Measurements from ENCODE around the gene RPL10A. TPM values are rescaled to one million over a fixed set of nuclear protein-coding genes. Genes with fewer than 3 reads are reported as not detected.

Gene RPL10A
- total RNA-seq, 2 donors from 2014 or later, result 998 to 1,213 TPM

DNA sequence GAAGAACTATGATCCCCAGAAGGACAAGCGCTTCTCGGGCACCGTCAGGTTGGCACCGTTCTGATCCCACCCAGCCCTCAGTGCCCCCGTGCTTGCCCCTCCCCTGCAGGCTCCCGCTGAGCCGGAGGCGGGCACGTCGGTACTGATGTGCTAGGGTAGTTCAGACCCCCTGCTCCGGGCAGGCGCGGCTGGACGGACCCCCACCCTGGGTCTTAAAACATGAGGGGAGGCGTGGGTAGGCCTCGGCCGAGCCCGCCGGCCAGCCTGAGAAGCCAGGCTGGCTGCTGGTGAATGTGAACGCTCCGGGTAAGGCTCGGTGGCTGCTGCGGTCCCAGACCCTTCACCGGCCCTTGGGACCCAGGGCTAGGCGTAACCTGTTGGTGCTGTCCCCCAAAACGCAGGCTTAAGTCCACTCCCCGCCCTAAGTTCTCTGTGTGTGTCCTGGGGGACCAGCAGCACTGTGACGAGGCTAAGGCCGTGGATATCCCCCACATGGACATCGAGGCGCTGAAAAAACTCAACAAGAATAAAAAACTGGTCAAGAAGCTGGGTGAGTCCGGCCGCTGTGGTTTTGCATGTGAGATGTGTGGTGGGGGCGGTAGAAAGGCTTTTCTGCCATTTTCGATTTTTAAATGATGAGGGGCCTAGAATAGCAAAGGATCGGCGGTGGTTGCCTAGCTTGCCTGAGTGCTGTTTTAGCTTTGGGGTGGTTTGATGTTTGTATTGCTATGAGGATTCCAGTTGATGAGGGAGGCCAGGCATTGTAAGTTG, 964 bp downstream of the RPL10A start:
- Histone ChIP-seq H3K9ac (ENCODE audit: low read depth in 2 of 2, low read length in 2 of 2) (peak overlapping the region; percentile 75 to 81), H3K36me3 (no peaks in the 10 kb centered on the region), H3K27me3 (no peaks in the 10 kb centered on the region), H3K4me3 (peak overlapping the region; percentile 63), H3K4me1 (no peaks in the 10 kb centered on the region), H3K27ac (peak overlapping the region; percentile 74), H3K9me3 (no peaks in the 10 kb centered on the region)
- TF ChIP-seq, protein P1, sequence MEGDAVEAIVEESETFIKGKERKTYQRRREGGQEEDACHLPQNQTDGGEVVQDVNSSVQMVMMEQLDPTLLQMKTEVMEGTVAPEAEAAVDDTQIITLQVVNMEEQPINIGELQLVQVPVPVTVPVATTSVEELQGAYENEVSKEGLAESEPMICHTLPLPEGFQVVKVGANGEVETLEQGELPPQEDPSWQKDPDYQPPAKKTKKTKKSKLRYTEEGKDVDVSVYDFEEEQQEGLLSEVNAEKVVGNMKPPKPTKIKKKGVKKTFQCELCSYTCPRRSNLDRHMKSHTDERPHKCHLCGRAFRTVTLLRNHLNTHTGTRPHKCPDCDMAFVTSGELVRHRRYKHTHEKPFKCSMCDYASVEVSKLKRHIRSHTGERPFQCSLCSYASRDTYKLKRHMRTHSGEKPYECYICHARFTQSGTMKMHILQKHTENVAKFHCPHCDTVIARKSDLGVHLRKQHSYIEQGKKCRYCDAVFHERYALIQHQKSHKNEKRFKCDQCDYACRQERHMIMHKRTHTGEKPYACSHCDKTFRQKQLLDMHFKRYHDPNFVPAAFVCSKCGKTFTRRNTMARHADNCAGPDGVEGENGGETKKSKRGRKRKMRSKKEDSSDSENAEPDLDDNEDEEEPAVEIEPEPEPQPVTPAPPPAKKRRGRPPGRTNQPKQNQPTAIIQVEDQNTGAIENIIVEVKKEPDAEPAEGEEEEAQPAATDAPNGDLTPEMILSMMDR (IDR thresholded peaks at IDR 0.05), result no peak
- intact Hi-C loops (cut with DNase I), result no loop called here
- DNase-seq, result peak; percentile 41

DNA sequence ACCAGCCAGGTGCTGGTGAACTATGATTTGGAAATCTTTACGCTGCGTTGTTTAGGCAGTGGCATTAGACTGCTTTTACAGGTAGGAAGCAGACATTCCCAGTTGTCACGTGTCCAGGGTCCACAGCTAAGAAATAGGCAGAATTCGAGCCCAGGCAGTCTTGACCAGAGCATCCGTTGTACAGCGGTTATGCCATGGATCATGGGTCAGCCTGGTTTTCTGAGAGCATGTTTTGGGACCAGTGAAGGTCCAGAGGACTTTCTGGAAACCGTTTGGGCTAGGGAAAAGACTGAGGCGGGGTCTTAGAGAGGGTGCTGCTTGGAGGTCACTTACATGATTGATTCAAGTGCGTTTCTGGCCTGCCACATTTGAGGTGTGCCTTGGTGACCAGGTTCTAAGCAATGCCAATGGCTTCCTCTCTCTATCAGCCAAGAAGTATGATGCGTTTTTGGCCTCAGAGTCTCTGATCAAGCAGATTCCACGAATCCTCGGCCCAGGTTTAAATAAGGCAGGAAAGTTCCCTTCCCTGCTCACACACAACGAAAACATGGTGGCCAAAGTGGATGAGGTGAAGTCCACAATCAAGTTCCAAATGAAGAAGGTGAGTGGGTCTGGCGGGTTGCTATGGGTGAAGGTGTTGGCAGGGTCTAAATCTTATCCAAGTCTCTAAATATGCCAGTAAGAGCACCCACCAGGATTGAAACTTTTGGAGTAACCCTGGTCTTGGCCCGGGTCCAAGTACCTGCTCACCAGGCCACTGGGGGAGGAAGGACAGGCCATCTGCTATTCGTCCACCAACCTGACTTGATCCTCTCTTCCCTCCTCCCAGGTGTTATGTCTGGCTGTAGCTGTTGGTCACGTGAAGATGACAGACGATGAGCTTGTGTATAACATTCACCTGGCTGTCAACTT, 1.8 kb downstream of the RPL10A start:
- TF ChIP-seq, protein P1 (IDR thresholded peaks at IDR 0.05), result no peak
- intact Hi-C loops (cut with DNase I), result no loop called here
- Histone ChIP-seq H3K4me3 (peak overlapping the region; percentile 63), H3K9me3 (no peaks in the 10 kb centered on the region), H3K27me3 (no peaks in the 10 kb centered on the region), H3K4me1 (no peaks in the 10 kb centered on the region), H3K36me3 (no peaks in the 10 kb centered on the region), H3K9ac (ENCODE audit: low read depth in 2 of 2, low read length in 2 of 2) (peak overlapping the region; percentile 75 to 81), H3K27ac (peak overlapping the region; percentile 74)
- DNase-seq, result peak; percentile 58

DNA sequence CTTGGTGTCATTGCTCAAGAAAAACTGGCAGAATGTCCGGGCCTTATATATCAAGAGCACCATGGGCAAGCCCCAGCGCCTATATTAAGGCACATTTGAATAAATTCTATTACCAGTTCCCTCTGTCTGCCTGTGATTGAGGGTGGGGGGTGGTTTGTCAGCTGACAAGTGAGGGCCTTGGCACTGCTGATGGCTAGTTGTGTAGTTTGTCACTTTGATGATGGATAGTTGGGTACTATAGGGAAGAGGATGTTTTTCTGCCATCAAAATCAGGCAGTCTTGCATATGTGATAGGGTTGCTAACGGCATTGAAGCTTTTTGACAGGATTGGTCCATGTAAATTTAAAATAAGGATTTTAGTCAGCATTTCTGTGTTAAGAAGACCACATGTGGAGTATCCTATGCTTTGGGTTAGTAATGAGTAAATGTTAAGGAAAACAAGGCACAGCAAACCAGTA, 2.5 kb downstream of the RPL10A start:
- Histone ChIP-seq H3K36me3 (no peaks in the 10 kb centered on the region), H3K27ac (no peak overlapping the region), H3K27me3 (no peaks in the 10 kb centered on the region), H3K9ac (ENCODE audit: low read depth in 2 of 2, low read length in 2 of 2) (peak overlapping the region in 1 of 2 donors; percentile 75), H3K4me3 (no peak overlapping the region), H3K9me3 (no peaks in the 10 kb centered on the region), H3K4me1 (no peaks in the 10 kb centered on the region)
- TF ChIP-seq, protein P1 (IDR thresholded peaks at IDR 0.05), result no peak
- intact Hi-C loops (cut with DNase I), result no loop called here
- no peak for DNase-seq

DNA sequence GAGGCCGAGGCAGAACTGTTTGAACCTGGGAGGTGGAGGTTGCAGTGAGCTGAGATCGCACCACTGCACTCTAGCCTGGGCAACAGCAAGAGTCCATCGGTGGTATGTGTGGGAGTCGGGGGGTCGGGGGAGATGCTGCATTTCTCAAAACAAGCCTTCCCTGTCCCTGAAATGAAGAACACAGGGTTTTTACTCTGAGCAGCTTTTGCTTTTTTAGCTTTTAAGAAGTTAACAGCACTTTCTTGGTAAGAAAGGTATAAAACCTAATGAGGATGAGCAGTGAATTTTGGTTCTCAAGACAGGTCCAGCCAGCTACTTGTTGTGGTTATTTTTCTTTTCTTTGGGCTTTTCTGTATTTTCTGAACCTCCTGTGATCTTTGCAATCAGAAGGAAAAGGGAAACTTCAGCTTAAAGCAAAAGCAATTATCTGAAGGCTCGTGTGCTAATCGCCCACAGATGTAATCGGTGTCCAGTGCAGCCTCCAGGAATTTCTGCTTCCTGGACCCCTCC, 3.7 kb downstream of the RPL10A start:
- Histone ChIP-seq H3K36me3 (no peaks in the 10 kb centered on the region), H3K9me3 (no peaks in the 10 kb centered on the region), H3K27ac (no peak overlapping the region), H3K9ac (ENCODE audit: low read depth in 2 of 2, low read length in 2 of 2) (peak overlapping the region in 1 of 2 donors; percentile 28), H3K27me3 (no peaks in the 10 kb centered on the region), H3K4me1 (no peaks in the 10 kb centered on the region), H3K4me3 (no peak overlapping the region)
- no peak for DNase-seq
- TF ChIP-seq, protein P1 (IDR thresholded peaks at IDR 0.05), result no peak
- intact Hi-C loops (cut with DNase I), result no loop called here

DNA sequence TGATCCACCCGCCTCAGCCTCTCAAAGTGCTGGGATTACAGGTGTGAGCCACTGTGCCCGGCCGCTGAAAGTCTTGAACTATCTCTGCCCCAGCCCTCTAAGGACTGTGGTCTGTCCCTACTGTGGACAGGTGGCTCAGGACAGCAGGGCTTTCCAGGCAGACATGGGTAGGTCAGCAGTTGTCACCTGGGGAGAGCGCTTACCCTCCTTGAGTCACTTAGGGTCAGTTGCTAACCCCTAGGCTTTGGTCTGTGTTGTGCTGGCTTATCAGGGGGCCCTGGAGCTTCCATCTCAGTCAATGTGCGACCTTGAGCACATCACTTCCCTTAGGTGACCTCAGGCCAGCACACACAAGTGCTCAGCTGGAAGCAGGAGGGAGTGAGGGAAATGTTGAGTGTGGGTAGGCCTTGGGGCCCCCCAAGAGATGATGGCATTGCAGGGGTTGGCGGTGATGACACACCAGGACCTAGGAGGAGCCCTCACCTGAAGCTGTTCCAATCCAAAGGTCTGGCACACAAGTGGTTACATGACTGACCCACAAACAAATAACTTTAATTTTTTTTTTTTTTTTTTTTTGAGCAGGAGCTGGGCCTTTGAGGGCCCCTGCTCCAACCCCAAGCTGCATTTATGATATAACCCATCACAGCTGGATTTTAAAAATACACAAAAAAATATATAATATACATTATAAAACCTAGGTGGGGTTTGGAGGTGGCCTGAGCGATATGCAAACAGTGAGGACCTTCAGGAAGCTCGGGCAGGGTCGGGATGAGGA, 5.1 kb downstream of the RPL10A start:
- no peaks in the 10 kb centered on the region for H3K27me3 ChIP-seq
- intact Hi-C loops (cut with DNase I), result no loop called here
- DNase-seq, result no peak
- H3K4me3 ChIP-seq, result no peak overlapping the region
- H3K36me3 ChIP-seq, result no peaks in the 10 kb centered on the region
- no peak overlapping the region for H3K9ac ChIP-seq (ENCODE audit: low read depth in 2 of 2, low read length in 2 of 2)
- H3K9me3 ChIP-seq, result no peaks in the 10 kb centered on the region
- H3K27ac ChIP-seq, result no peak overlapping the region
- H3K4me1 ChIP-seq, result no peaks in the 10 kb centered on the region
- TF ChIP-seq, protein P1 (IDR thresholded peaks at IDR 0.05), result no peak
